SK-N-SH (cell line): ENCODE results near the gene PCYT2. TPM values are rescaled to one million over a fixed set of nuclear protein-coding genes. Genes with fewer than 3 reads are reported as not detected.

ENCODE experiments used
- CTCF ChIA-PET: fragments of 300-600, 350-600 bp; formaldehyde crosslinking; extraction: SDS; loops from one replicate; lab custom pipeline; 2021; lab: Yijun Ruan, JAX
- POLR2A ChIA-PET: fragments of 350-600 bp; sonication (Branson Sonifier 250); formaldehyde crosslinking; extraction: SDS; loops from one replicate; lab custom pipeline; 2020; ENCODE audit warnings: antibody characterized with exemption, inconsistent platforms; lab: Yijun Ruan, JAX
- DNase-seq: peaks from one replicate; pipeline ENCODE4 v3.0.0; 2012
- H2AFZ ChIP-seq: fragments of 200-600 bp; sonication (generic); 2 replicates; pipeline ENCODE4 v1.8.1; 2016; ENCODE audit warnings: antibody characterized with exemption, mild to moderate bottlenecking, low read depth
- H3F3A ChIP-seq: fragments of 200-600 bp; sonication (generic); replicated peaks from 2 replicates; pipeline ENCODE3; 2016; ENCODE audit warnings: antibody characterized with exemption, mild to moderate bottlenecking; ENCODE audit not compliant: insufficient read depth
- H3K27ac ChIP-seq, 2 experiments: fragments of 200-500 bp in 1 of 2; fragments of 200-600 bp in 1 of 2; sonication (Bioruptor generic) in 1 of 2; sonication (generic), shearing (Covaris generic) in 1 of 2; 2 replicates each; pipeline versions ENCODE4 v1.5.1 to v1.6.1; 2014 to 2016; ENCODE audit warnings: low read depth in 2 of 2, inconsistent platforms in 1 of 2, low read length in 1 of 2, mild to moderate bottlenecking in 1 of 2, mixed read lengths in 1 of 2
- H3K27me3 ChIP-seq: fragments of 200-600 bp; sonication (generic), shearing (Covaris generic); 2 replicates; pipeline ENCODE4 v1.6.1; 2016; ENCODE audit warnings: mixed run types; ENCODE audit not compliant: insufficient read depth
- H3K36me3 ChIP-seq, 2 experiments: fragments of 200-500 bp in 1 of 2; fragments of 200-600 bp in 1 of 2; sonication (Bioruptor generic) in 1 of 2; sonication (generic) in 1 of 2; replicated peaks in 1 of 2; 2 replicates each; pipeline versions ENCODE3 to v1.5.1; 2014 to 2016; ENCODE audit warnings: low read length in 1 of 2, mild to moderate bottlenecking in 1 of 2; ENCODE audit not compliant: insufficient read depth in 2 of 2, control insufficient read depth in 1 of 2
- H3K4me1 ChIP-seq, 2 experiments: fragments of 200-500 bp in 1 of 2; fragments of 200-600 bp in 1 of 2; sonication (Bioruptor generic) in 1 of 2; sonication (generic), shearing (Covaris generic) in 1 of 2; 2 replicates each; pipeline versions ENCODE4 v1.5.1 to v1.6.1; 2014 to 2016; ENCODE audit warnings: low read depth in 1 of 2, low read length in 1 of 2, mixed run types in 1 of 2; ENCODE audit not compliant: insufficient read depth in 2 of 2, control insufficient read depth in 1 of 2
- H3K4me2 ChIP-seq: fragments of 200-600 bp; sonication (generic), shearing (Covaris generic); 2 replicates; pipeline ENCODE4 v1.6.1; 2017; ENCODE audit warnings: mixed run types
- H3K4me3 ChIP-seq, 2 experiments: fragments of 200-500 bp in 1 of 2; fragments of 200-600 bp in 1 of 2; sonication (Bioruptor generic) in 1 of 2; sonication (generic), shearing (Covaris generic) in 1 of 2; 2 replicates each; pipeline versions ENCODE4 v1.5.1 to v1.8.1; 2014 to 2016; ENCODE audit warnings: low read depth in 2 of 2, inconsistent platforms in 1 of 2, low read length in 1 of 2, mild to moderate bottlenecking in 1 of 2, mixed read lengths in 1 of 2, moderate library complexity in 1 of 2
- H3K79me2 ChIP-seq: fragments of 200-600 bp; sonication (generic); 2 replicates; pipeline ENCODE4 v1.8.1; 2017; ENCODE audit warnings: mild to moderate bottlenecking; ENCODE audit not compliant: insufficient read depth
- H3K9ac ChIP-seq: fragments of 200-600 bp; sonication (generic); 2 replicates; pipeline ENCODE4 v1.6.1; 2017; ENCODE audit warnings: mixed run types
- H3K9me2 ChIP-seq: fragments of 200-600 bp; sonication (generic); 2 replicates; pipeline ENCODE4 v1.6.1; 2017; ENCODE audit warnings: mixed run types
- H3K9me3 ChIP-seq: fragments of 200-600 bp; sonication (generic); 2 replicates; pipeline ENCODE4 v1.6.1; 2017; ENCODE audit warnings: mixed run types, mild to moderate bottlenecking, moderate library complexity
- H4K20me1 ChIP-seq: fragments of 200-600 bp; sonication (generic); 2 replicates; pipeline ENCODE4 v1.6.1; 2017; ENCODE audit warnings: mild to moderate bottlenecking, mixed run types; ENCODE audit not compliant: insufficient read depth
- CHD2 ChIP-seq: fragments of 150-350 bp; IDR thresholded peaks from 2 replicates; pipeline ENCODE4 v1.6.1; 2018; ENCODE audit warnings: low read length; ENCODE audit not compliant: partially characterized antibody
- ELF1 ChIP-seq: IDR thresholded peaks from 2 replicates; pipeline ENCODE4 v1.4.0; 2012
- NFIC ChIP-seq: IDR thresholded peaks from 2 replicates; pipeline ENCODE4 v1.4.0; 2012; ENCODE audit warnings: borderline replicate concordance
- RAD21 ChIP-seq: IDR thresholded peaks from 2 replicates; pipeline ENCODE4 v1.6.1; 2012; ENCODE audit warnings: mild to moderate bottlenecking, low read length
- TAF1 ChIP-seq: IDR thresholded peaks from 2 replicates; pipeline ENCODE4 v1.6.1; 2012; ENCODE audit warnings: low read depth, mild to moderate bottlenecking, low read length, moderate library complexity, borderline replicate concordance
- WGBS: methylation state at CpG from one replicate; pipeline ENCODE4 v1.1.6; 2017; ENCODE audit warnings: low lambda C conversion rate; 5-methylcytosine and 5-hydroxymethylcytosine counted together
- polyA plus RNA-seq, 3 experiments: library from polyadenylated mRNA; depleted of rRNA; stranded (reverse); fragments of >200 nt; gene quantifications; 2 replicates each; pipeline ENCODE4 v1.2.3, GENCODE V29; 2012
- TF ChIP-seq, protein P1 (sequence below): IDR thresholded peaks from 2 replicates; pipeline ENCODE4 v1.6.1; 2012; ENCODE audit warnings: mild to moderate bottlenecking, low read depth, low read length, moderate library complexity
- TF ChIP-seq, protein P2 (sequence below): IDR thresholded peaks from 2 replicates; pipeline ENCODE4; 2012
- TF ChIP-seq, protein P3 (sequence below): IDR thresholded peaks from 2 replicates; pipeline ENCODE4 v1.4.0; 2012; ENCODE audit warnings: low read depth, borderline replicate concordance
- TF ChIP-seq, protein P4 (sequence below): fragments of 200-600 bp; sonication (generic); IDR thresholded peaks from 2 replicates; pipeline ENCODE4 v1.6.1; 2017; ENCODE audit warnings: antibody characterized with exemption, mild to moderate bottlenecking, moderate library complexity
- TF ChIP-seq, protein P5 (sequence below): IDR thresholded peaks from 2 replicates; pipeline ENCODE4 v1.4.0; 2012; ENCODE audit warnings: low read depth, borderline replicate concordance

The PCYT2 gene
- polyA plus RNA-seq, 1 of the 3 experiments (the other 2 are of a cell fraction) = 46.2 TPM

DNA sequence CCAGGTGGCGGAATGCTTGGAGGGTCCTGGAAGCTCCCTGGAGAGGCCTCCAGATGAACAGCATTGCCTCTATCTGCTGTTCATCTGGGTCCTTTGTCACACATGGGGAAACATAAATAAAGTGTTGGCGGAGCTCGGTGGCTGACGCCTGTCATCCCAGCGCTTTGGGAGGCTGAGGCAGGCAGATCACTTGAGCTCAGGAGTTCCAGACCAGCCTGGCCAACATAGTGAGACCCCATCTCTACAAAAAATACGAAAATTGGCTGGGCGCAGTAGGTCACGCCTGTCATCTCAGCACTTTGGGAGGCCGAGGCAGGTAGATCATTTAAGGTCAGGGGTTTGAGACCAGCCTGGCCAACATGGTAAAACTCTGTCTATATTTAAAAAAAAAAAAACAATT, 33.7 kb upstream of the PCYT2 start:
- POLR2A ChIA-PET = interaction anchor here (0.6 to 0.9 kb wide), 2 partner anchors 28 to 77 kb away, joined by 3 read pairs; no protein-coding TSS in a partner anchor
- TF ChIP-seq, protein P1, sequence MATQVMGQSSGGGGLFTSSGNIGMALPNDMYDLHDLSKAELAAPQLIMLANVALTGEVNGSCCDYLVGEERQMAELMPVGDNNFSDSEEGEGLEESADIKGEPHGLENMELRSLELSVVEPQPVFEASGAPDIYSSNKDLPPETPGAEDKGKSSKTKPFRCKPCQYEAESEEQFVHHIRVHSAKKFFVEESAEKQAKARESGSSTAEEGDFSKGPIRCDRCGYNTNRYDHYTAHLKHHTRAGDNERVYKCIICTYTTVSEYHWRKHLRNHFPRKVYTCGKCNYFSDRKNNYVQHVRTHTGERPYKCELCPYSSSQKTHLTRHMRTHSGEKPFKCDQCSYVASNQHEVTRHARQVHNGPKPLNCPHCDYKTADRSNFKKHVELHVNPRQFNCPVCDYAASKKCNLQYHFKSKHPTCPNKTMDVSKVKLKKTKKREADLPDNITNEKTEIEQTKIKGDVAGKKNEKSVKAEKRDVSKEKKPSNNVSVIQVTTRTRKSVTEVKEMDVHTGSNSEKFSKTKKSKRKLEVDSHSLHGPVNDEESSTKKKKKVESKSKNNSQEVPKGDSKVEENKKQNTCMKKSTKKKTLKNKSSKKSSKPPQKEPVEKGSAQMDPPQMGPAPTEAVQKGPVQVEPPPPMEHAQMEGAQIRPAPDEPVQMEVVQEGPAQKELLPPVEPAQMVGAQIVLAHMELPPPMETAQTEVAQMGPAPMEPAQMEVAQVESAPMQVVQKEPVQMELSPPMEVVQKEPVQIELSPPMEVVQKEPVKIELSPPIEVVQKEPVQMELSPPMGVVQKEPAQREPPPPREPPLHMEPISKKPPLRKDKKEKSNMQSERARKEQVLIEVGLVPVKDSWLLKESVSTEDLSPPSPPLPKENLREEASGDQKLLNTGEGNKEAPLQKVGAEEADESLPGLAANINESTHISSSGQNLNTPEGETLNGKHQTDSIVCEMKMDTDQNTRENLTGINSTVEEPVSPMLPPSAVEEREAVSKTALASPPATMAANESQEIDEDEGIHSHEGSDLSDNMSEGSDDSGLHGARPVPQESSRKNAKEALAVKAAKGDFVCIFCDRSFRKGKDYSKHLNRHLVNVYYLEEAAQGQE = no peak
- TF ChIP-seq ELF1 (no peak), TAF1 (no peak), RAD21 (no peak), CHD2 (no peak)
- TF ChIP-seq, protein P2, sequence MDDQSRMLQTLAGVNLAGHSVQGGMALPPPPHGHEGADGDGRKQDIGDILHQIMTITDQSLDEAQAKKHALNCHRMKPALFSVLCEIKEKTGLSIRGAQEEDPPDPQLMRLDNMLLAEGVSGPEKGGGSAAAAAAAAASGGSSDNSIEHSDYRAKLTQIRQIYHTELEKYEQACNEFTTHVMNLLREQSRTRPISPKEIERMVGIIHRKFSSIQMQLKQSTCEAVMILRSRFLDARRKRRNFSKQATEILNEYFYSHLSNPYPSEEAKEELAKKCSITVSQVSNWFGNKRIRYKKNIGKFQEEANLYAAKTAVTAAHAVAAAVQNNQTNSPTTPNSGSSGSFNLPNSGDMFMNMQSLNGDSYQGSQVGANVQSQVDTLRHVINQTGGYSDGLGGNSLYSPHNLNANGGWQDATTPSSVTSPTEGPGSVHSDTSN = no peak
- TF ChIP-seq, protein P3, sequence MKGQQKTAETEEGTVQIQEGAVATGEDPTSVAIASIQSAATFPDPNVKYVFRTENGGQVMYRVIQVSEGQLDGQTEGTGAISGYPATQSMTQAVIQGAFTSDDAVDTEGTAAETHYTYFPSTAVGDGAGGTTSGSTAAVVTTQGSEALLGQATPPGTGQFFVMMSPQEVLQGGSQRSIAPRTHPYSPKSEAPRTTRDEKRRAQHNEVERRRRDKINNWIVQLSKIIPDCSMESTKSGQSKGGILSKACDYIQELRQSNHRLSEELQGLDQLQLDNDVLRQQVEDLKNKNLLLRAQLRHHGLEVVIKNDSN = no peak
- TF ChIP-seq, protein P4, sequence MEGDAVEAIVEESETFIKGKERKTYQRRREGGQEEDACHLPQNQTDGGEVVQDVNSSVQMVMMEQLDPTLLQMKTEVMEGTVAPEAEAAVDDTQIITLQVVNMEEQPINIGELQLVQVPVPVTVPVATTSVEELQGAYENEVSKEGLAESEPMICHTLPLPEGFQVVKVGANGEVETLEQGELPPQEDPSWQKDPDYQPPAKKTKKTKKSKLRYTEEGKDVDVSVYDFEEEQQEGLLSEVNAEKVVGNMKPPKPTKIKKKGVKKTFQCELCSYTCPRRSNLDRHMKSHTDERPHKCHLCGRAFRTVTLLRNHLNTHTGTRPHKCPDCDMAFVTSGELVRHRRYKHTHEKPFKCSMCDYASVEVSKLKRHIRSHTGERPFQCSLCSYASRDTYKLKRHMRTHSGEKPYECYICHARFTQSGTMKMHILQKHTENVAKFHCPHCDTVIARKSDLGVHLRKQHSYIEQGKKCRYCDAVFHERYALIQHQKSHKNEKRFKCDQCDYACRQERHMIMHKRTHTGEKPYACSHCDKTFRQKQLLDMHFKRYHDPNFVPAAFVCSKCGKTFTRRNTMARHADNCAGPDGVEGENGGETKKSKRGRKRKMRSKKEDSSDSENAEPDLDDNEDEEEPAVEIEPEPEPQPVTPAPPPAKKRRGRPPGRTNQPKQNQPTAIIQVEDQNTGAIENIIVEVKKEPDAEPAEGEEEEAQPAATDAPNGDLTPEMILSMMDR = no peak
- Histone ChIP-seq H3K9me3 (no peaks in the 10 kb centered on the region), H3F3A (no peaks in the 10 kb centered on the region), H3K27me3 (no peaks in the 10 kb centered on the region), H3K4me2 (no peak overlapping the region), H2AFZ (no peak overlapping the region), H3K4me3 (no peak overlapping the region), H4K20me1 (no peaks in the 10 kb centered on the region), H3K27ac (no peak overlapping the region), H3K79me2 (no peaks in the 10 kb centered on the region), H3K9ac (no peak overlapping the region), H3K9me2 (no peaks in the 10 kb centered on the region), H3K36me3 (no peaks in the 10 kb centered on the region), H3K4me1 (peaks cover 0 to 3% of the 10 kb centered on the region in 2 experiments; a peak in 1 of 4 replicates)
- WGBS = 83% methylated on average over 9 of the region's 9 CpGs
- CTCF ChIA-PET = interaction anchor here (6.7 to 17.7 kb wide), 2 partner anchors 16 to 76 kb away, joined by 42 to 216 read pairs; partner anchors contain the start of genes CENPX, LRRC45 and NOTUM
- no peak for DNase-seq

DNA sequence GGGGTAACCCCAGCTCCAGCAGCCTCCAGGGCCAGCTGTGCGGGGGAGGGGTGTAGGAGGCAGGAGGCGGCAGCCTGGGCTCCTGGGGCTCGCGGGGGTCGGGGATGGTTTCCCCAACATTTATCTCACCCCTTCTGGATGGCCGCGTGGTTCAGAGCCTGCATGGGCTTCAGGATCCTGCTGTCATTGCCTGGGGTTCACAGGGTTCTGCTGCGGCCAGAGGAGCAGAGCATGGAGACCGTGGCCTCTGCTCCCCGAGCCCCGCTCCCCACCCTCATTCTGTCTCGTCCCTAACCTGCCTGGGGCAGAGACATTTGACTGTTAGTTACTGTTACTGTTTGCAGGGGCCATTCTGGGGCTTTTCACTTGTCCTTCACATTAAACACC, 31.0 kb upstream of the PCYT2 start:
- Histone ChIP-seq H3K4me1 (peaks cover 0 to 2% of the 10 kb centered on the region in 2 experiments; a peak in 1 of 4 replicates), H3K9me3 (no peaks in the 10 kb centered on the region), H3F3A (no peaks in the 10 kb centered on the region), H3K36me3 (no peaks in the 10 kb centered on the region), H2AFZ (no peak overlapping the region), H3K9me2 (no peaks in the 10 kb centered on the region), H4K20me1 (no peaks in the 10 kb centered on the region), H3K79me2 (no peaks in the 10 kb centered on the region; the same call in 1 of the 2 replicates), H3K9ac (no peak overlapping the region), H3K27me3 (no peaks in the 10 kb centered on the region), H3K4me3 (no peak overlapping the region), H3K27ac (no peak overlapping the region), H3K4me2 (no peak overlapping the region)
- TF ChIP-seq, protein P5, sequence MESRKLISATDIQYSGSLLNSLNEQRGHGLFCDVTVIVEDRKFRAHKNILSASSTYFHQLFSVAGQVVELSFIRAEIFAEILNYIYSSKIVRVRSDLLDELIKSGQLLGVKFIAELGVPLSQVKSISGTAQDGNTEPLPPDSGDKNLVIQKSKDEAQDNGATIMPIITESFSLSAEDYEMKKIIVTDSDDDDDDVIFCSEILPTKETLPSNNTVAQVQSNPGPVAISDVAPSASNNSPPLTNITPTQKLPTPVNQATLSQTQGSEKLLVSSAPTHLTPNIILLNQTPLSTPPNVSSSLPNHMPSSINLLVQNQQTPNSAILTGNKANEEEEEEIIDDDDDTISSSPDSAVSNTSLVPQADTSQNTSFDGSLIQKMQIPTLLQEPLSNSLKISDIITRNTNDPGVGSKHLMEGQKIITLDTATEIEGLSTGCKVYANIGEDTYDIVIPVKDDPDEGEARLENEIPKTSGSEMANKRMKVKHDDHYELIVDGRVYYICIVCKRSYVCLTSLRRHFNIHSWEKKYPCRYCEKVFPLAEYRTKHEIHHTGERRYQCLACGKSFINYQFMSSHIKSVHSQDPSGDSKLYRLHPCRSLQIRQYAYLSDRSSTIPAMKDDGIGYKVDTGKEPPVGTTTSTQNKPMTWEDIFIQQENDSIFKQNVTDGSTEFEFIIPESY = no peak
- TF ChIP-seq, protein P1 = no peak
- no peak for TF ChIP-seq NFIC
- 70% methylated on average over 11 of the region's 12 CpGs for WGBS
- ChIA-PET POLR2A (no interaction called here), CTCF (interaction anchor here (0.6 to 17.7 kb wide), 5 partner anchors 9 to 245 kb away, joined by 3 to 216 read pairs (median 5); partner anchors contain the start of genes CENPX, LRRC45 and NOTUM)
- DNase-seq = no peak
